ENCODE results near the gene ARF4. TPM values are rescaled to one million over a fixed set of nuclear protein-coding genes. Genes with fewer than 3 reads are reported as not detected.

Gene ARF4
- total RNA-seq, 1 experiment from 2014 or later, result 112 TPM

GRCh38 chr3:57546616-57547015, 50.5 kb downstream of the ARF4 start:
- Histone ChIP-seq H3K4me3 (replicated peaks in 1 of 2; ENCODE audit: low read depth in 1 of 2, low read length in 2 of 2) (no peak overlapping the region), H2AFZ (ENCODE audit: low read depth, low read length, poor library complexity, severe bottlenecking) (no peak overlapping the region), H3K4me1 (ENCODE audit: control insufficient read depth in 1 of 2, insufficient read depth in 2 of 2, low read length in 2 of 2) (peaks cover 0 to 5% of the 10 kb centered on the region in 2 experiments; a peak in 1 of 4 replicates), H3K36me3 (ENCODE audit: control insufficient read depth in 1 of 2, insufficient read depth in 2 of 2, low read length in 2 of 2) (no peaks in the 10 kb centered on the region), H3K4me2 (ENCODE audit: low read length) (no peak overlapping the region), H3K27me3 (ENCODE audit: insufficient read depth, low read length) (no peaks in the 10 kb centered on the region), H3K9me3 (ENCODE audit: control insufficient read depth in 1 of 2, insufficient read depth in 1 of 2, low read depth in 1 of 2, low read length in 2 of 2) (no peaks in the 10 kb centered on the region), H3K9me2 (ENCODE audit: insufficient read depth) (no peaks in the 10 kb centered on the region), H3K27ac (ENCODE audit: low read depth, low read length) (no peak overlapping the region), H3K79me2 (ENCODE audit: insufficient read depth, low read length) (no peaks in the 10 kb centered on the region), H3K9ac (ENCODE audit: low read length) (no peak overlapping the region), H4K20me1 (ENCODE audit: insufficient read depth) (no peaks in the 10 kb centered on the region)
- POLR2A ChIA-PET, result no interaction called here
- BruUV-seq (replicated peaks), result no TSS peak
- CTCF ChIA-PET, result no interaction called here
- ATAC-seq, result no peak
- intact Hi-C loops (cut with micrococcal nuclease), result no loop called here
- RAD21 ChIA-PET (ENCODE audit: low non-redundant PET in 1 of 2, low total read pairs in 2 of 2, uncharacterized antibody in 2 of 2, unreplicated experiment in 2 of 2), result no interaction called here
- TF ChIP-seq ZFX (IDR thresholded peaks at IDR 0.05) (no peak), SP1 (IDR thresholded peaks at IDR 0.05; ENCODE audit: low read depth) (no peak), CBX3 (IDR thresholded peaks at IDR 0.05; ENCODE audit: low read depth) (no peak), CTCF (IDR thresholded peaks at IDR 0.05 in 2 of 3, conservative IDR thresholded peaks at IDR 0.05 in 1 of 3; ENCODE audit: borderline replicate concordance in 1 of 3, insufficient read depth in 1 of 3, low read depth in 2 of 3, low read length in 2 of 3) (no peak), RAD21 (IDR thresholded peaks at IDR 0.05; ENCODE audit: low read depth) (no peak), FOSL1 (IDR thresholded peaks at IDR 0.05; ENCODE audit: low read depth) (no peak), ZNF274 (IDR thresholded peaks at IDR 0.05; ENCODE audit: low read depth, low read length) (no peak), EZH2 (IDR thresholded peaks at IDR 0.05) (no peak), EZH2phosphoT487 (IDR thresholded peaks at IDR 0.05; ENCODE audit: borderline replicate concordance) (no peak), POLR2AphosphoS5 (IDR thresholded peaks at IDR 0.05; ENCODE audit: low read depth, low read length) (no peak), TCF7L2 (IDR thresholded peaks at IDR 0.05; ENCODE audit: borderline replicate concordance, extremely low read depth, insufficient read depth, insufficient read length) (no peak), CEBPB (IDR thresholded peaks at IDR 0.05; ENCODE audit: low read depth) (no peak)
- TF ChIP-seq, protein P1, sequence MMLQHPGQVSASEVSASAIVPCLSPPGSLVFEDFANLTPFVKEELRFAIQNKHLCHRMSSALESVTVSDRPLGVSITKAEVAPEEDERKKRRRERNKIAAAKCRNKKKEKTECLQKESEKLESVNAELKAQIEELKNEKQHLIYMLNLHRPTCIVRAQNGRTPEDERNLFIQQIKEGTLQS (IDR thresholded peaks at IDR 0.05), result no peak
- DNase-seq (ENCODE audit: low read depth, low spot score), result no peak
